GM18502 (cell line): ENCODE measurements around the gene INO80C.

Source experiments
- ATAC-seq: cut with Tn5 transposase; IDR thresholded peaks from one replicate; pipeline ENCODE4 v1.9.1; 2021; ENCODE audit warnings: mild to moderate bottlenecking; ENCODE audit not compliant: unreplicated experiment, poor library complexity

INO80C gene, protein sequence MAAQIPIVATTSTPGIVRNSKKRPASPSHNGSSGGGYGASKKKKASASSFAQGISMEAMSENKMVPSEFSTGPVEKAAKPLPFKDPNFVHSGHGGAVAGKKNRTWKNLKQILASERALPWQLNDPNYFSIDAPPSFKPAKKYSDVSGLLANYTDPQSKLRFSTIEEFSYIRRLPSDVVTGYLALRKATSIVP

DNA sequence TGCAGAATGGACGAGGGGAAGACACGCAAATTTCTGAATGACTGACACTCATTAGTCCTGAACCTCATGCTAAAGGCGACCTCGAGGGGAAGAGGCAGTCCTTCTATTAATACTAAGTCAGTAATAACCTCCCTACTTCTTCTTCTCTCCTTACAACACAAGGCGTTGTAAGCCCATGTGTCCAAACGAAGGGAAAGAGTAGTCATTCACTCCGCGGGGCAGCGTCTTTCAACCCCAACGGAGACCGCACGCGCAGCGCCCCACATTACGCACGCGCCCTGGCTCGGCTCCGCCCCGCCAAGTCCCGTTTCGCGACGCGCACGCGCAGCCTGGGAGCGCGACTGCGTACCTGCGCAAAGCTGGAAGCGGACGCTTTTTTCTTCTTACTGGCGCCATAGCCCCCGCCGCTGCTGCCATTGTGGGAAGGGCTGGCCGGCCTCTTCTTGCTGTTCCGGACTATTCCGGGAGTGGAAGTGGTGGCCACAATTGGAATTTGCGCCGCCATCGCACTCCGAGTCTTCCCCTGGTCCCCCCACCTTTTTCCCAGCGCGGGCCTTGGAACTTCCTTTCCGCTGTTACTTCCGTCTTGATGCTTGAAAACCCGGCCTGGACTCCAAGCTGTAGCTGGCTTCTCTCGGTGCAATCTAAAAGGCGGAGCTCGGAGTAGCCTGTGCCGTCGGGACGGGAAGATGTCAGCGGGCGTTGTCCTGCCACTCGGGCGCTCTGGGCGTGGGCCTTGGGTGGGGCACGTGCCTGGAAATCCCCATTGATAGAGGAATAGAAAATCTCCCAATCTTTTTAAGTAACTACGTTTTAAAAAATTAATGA, at the start of gene INO80C:
Gene INO80C, minus strand, starts transcription at position 591 of the 828 bp plus-strand sequence. Its CDS starts 86 bp downstream, at position 505.
- peak; percentile 94 for ATAC-seq

DNA sequence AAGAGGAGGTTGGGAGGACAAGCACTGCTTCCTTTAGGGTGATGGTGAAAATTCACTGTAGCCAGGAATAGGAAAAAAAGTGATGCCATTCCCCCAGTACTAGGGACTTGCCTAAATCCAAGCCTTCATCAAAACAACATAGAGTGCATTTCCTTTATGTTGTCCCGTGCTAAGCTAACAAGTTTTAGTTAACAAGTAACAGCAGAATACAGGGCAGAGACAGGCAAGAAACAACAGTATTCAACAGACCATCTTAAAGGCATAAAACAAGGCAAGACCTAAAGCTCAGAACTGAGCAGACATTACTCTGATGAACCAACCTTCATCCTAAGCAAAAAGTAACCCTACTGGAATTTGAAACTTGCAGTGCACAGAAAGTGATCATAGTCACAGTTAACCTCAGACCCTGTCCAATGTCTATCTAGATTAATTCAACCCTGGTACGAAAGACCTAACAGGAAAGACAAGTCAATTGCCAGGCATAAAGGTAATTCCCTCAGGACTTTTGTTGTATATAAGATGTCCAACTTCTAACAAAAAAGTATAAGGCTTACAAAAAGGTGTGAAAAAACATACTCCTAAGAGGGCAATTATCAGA, 49.3 kb upstream of the INO80C start:
- ATAC-seq = no peak

DNA sequence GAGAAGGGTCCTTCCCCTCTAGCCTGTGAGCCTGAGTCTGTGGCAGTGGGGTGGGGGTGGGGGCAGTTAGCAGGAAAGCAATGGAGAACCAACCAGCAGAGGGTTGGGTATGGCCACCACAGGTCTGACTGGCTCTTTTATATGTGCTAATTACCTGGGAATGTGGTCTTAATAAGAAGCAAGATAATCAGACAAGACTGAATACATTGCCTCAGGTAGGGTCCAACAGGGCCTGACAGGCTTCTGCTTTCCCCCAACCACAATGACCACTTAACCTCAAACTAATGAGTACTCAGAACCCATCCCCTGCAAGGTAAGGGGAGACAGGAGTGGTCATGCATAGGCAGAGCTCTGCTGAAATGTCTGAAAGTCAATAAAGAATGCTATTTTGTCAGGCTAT, 44.6 kb upstream of the INO80C start:
- no peak for ATAC-seq

DNA sequence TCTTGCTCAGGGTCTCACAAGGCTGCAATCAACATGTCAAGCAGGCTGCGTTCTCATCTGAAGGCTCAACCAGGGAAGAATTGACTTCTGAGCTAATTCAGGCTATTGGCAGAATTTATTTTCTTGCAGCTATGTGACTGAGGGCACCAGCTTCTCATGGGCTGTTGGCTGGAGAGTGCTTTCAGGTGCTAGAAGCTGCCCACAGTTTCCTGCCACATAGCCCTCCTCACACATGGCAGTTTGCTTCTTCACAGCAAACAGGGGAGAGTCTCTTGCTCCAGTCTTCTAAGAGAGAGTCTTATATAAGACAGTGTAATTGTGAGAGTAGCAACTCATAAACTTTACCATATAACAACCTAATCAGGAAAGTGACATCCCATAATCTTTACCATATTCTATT, 37.5 kb upstream of the INO80C start:
- ATAC-seq = no peak

DNA sequence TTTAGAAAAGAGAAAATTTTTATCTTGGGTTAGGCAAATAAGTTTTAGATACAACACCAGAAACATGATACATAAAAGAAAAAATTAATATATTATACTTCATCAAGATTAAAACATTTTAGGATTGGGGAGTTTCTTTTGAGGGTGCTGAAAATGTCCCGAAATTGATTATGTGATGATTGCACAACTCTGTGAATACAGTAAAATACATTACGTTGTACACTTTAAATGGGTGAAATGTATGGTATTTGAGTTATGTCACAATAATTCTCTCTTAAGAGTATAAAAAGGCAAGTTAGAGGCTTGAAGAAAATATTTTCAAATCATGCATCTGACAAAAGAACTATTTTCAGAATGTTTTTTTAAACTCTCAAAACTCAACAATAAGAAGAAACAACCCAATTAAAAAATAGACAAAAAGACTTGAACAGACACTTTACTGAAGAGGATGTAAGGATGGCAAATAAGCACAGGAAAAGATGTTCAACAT, 36.2 kb upstream of the INO80C start:
- ATAC-seq = no peak

DNA sequence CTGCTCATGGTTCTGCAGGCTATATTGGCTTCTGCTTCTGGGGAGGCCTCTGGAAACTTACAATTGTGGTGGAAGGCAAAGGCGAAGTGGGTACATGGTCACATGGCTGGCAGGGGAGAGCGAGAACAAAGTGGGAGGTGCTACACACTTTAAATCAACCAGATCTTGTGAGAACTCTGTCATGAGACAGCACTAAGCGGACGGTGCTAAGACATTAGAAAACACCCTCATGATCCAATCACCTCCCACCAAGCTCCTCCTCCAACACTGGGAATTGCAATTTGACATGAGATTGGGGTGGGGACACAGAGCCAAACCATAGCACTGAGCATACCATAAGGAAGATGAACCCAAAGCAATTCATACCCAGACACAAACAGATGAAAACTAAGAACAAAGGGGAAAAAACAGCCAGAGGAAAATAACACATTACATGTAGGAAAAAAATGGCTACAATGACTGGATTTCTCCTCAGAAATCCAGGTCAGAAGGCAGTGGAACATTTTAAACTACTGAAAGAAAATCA, 31.1 kb upstream of the INO80C start:
- no peak for ATAC-seq

DNA sequence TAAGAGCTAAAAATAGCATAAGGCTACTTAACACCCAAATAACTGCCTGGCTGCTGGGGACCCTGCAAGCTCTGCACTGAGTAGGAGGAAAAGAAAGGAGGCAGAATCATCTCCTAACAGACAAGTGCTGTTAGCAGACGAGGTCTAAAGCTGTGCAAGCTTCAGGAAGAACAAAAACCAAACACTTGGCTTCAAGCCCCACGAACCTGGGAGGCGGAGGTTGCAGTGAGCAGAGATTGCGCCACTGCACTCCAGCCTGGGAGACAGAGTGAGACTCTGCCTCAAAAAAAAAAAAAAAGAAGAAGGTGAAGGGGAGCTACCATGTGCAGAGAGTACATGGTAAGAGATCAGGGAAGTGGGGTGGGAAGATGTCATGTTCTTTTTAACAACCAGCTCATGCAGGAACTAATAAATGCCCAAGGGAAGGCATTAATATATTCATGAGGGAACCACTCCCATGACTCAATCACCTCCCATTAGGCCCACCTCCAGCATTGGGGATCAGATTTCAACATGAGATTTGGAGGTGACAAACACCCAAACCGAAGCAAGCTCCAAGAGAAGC, 28.8 kb upstream of the INO80C start:
- no peak for ATAC-seq

DNA sequence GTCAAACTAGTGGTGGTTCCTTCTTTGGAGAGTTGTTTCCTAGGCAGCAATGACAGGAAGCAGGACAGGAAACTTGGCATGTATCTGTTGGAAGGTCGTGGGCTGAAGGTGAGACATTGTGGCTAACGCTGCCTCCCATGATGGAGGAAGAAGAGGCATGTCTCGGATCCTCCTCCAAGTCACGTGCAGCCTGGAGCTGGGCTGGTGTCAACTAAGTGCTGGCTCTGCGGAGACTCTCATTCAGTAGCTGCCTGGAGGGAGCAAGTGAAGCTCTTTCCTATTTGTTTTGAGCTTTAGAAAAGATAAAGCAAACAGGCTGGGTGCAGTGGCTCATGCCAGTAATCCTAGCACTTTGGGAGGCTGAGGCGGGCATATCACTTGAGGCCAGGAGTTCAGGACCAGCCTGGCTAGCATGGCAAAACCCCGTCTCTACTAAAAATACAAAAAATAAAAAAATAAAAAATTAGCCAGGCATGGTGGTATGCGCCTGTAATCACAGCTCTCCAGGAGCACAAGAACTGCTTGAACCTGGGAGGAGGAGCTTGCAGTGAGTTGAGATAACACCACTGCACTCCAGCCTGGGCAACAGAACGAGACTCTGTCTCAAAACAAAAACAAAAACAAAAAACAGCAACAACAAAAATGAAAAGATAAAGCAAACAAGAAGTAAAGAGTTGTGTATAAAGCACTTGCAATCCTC, 28.2 kb upstream of the INO80C start:
- ATAC-seq = no peak

DNA sequence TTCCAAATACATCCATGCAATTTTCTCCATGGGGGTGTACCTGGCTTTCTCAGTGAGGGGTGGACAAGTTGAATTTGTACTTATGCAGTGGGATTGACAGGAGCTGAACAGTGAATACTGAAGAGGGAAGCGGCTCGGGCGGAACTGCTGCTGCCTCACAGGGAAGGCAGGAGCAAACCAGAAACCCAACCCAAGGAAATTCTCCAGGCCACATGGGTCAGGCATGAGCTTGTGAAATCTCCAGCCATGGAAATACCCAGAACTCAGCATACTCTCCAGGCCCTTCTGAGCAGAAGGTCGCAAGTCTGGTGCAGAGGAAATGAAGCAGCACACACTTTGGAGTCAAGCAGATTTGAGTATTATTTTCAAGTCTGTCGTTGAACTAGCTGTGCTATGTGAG, 26.5 kb upstream of the INO80C start:
- ATAC-seq = no peak

DNA sequence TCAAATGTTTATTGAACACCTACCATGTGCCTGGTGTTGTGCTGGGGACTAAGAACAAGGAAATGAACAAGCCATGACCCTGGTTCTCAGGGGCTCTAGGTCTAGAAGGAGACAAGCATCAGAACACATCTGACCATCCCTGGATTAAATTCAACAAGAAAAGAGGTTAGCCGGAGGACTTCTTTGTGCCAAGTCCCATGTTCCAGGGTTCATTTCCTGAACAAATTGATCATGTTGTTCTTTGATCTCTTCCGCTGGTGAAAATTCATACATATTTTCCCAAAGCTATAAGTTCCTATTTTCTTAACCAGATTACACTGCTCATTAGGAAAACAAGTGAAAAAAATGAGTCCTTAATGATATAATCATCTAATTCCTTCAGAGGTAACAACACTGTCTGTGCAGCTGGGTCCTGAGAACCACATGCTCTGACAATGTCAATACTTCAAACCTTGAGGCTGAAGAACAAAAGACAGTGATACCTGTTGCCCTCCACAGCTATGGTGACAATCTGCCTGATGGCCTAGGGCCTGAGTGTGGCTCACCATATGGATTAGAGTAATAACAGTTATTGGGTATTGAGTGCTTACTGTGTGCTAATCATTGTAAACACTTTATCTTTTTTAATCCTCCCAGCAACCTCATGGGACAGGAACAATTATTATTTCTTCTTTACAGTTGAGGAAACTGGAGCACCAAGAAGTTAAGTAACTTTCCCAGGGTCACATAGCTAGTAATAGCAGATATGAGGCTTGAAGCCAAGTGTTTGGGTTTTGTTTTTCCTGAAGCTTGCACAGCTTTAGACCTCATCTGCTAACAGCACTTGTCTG, 24.6 kb upstream of the INO80C start:
- no peak for ATAC-seq

DNA sequence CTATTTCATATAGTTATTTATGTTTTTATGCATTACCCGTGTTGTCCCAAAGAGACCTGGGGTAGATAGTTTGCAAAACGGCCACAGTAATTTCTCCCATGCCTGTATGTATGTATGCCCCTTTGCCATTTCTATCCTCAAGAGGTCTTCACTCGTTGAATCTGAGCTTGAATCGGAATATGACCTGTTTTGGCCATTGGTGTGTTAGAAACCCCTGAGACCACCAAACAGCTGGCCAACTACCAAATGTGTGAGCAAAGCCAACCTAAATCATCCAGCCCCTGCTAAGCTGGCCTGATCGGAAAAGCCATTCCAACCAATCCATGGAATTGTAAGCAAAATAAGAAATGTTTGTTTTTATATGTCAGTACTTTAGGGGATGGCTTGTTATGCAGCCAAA, 23.4 kb upstream of the INO80C start:
- no peak for ATAC-seq

DNA sequence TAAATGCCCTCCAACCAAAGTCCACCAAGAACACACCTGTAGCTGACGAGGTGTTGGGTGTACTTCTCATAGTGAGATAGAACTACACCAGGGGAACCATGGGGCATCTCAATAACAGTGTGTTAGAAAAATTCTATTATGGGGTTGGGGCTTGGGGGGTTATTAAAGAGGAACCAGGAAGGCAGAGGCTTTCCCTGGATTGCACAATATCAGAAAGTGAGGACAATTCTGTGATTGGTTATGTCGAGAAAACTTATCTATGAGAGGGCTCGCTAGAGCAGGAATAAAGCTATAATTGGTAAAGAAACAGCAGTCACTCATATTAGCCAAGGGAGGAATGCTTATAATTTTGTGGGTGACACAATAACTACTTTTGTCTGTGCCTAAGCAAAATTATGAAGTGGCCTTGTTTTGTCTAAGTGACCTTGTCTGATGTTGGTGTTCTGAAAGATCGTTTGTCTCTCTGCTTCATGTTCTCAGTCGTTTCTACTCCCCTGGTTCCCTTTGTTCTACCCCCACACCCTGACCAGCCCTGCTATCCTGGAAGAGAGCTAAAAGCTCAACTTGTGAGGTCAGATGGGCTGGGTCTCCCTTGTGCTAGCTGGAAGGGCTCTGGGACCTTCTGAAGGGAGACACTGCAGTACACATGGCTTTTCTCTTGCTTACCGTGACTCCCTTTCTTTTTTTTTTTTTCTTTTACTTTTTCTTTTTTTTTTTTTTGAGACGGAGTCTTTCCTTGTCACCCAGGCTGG, 21.6 kb upstream of the INO80C start:
- ATAC-seq = no peak

DNA sequence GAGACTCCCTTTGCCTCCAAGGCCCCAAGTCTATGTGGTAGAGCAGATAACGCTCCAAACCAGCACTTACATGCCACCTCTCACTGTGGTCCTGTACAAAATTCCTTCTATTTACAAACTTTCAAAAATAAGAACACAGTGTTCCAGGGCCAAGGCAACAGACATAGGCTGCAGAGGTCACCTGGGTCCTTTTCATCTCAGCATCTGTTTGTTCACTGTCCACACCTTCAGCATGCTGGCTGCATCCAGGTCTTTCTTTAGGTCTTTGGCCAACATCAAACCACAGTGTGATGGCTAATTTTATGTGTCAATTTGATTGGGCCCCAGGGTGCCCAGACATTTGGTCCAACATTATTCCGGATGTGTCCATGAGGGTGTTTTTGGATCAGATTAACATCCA, 20.0 kb upstream of the INO80C start:
- ATAC-seq = no peak

DNA sequence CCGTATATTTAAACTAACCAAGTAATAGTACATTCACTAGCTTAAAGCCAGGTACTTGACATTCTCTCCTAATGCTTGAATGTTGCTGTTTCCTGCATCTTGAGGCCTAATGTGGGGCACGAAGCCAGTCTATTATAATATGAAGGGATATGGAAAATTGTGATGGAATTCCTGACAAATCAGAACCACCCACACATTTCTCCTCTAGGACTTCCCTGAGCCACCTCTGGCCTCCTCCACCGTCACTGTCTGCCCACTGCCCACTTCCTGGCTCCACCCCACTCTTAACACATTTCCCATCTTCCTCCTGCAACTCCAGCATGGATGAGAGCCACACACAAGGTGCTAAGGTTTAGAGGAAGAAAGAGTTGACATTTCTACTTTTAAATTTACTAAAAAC, 19.0 kb upstream of the INO80C start:
- ATAC-seq = no peak

DNA sequence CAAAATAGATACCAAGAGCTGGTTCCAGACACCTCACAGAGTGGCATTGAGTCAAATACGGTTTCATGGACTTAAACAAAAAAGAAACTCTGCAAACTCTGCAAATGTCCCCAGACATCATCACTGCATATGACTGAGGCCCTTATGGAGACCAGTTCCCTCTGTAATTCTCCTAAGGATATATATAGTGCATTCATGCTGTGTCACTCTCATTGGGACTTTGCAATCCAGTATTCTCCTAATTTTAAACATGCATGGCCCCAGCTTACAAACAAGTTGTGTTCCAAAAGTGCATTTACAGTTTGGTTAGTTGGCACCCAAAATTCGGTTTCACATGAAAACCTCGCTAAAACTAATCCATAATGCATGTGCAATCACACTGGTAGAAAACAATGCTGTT, 18.6 kb upstream of the INO80C start:
- ATAC-seq = no peak

DNA sequence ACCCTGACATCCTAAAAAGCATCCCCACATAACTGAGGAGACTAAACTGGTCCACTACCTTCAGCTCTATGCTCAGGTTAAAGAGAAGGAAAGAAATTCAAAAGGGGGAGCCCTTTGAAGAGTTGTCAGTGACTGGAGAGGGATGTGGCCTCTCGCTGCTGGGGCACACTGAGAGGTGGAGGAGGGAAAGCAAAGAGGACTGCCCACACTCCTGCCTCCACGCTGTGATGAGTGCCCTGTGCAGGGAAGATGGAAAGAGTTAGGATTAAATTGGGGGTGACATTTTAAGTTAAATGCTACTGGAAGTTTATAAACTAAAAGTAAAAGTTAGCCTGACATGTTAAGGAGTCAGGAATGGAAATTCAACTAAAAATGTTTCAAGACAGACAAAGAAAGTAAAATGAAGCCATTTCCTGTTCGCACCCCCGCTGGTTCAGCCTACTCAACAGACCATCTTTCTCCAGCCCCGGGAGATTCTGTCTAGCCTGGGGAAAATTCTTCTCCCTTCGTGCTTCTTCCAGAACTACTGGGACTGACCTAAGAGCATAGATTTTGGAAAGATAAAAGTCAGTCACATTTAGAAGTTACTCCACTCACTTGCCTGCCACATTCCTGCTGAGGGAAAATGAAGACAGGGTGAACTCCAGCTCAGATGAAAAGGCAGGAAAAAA, 17.8 kb upstream of the INO80C start:
- ATAC-seq = no peak

DNA sequence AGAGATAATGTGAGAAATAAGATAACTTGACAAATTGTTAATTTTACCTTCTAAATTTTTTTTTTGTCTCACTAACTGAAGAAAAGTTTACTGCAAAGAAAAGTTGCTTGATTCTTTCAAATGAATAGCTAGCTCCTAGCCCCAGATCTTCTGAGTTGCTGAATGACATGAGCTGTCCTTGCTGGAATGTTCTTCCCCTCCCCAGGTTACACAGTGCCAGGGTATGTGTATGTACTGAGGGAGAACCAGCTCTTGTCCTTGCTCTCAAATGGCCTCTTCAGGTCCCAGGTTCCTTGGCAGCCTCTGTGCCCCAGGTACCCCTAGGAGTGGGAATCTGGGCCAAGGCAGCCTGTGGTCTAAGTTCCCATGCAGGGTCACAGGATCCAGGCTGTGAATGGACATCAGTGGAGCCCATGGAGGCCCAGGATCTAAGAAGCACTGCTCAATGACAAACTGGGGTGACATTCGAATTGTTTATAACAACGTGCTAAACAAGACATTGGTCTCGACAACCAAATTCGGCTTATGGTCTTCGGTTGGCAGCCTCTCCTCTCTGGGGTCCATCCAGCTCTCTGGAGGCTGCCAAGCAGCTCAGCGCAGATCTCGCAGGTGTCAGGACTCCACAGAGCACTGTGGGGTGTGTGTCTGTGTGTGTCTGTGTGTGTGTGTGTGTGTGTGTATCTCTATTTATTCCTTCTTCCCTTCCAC, 17.1 kb upstream of the INO80C start:
- ATAC-seq = no peak

DNA sequence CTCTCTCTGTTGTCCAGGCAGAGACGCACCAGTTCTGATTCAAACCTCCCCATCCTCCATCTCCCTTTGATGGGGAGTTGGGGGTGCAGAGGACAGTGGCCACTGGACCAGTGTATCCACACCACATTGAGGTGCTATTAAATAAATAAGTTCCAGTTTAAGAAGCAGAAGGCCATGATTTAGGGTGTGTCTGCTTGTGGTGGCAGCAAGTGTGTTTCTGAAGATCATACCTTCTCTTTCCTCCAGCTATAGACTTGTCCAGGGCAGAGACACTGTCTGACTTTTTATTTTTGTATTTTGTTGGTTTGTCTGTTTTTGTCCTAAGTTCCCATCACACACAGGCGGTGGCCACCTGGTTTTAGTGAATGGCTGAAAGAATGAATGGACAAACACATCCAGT, 16.5 kb upstream of the INO80C start:
- no peak for ATAC-seq
